HG03571 (cell line): ENCODE results near the gene DCAF7.

ENCODE experiments used
- ATAC-seq: cut with Tn5 transposase; IDR thresholded peaks from one replicate; pipeline ENCODE4 v1.9.1; 2021; ENCODE audit not compliant: unreplicated experiment

Gene DCAF7

GRCh38 chr17:63579633-63580032 is 29.4 kb downstream of the DCAF7 start:
- ATAC-seq, result no peak

- ATAC-seq, result no peak
These were observed 37.5 kb downstream of the DCAF7 start for GRCh38 chr17:63587770-63588169.

GRCh38 chr17:63588797-63589196 is 38.5 kb downstream of the DCAF7 start:
- ATAC-seq, result no peak

GRCh38 chr17:63589646-63590045 is 39.4 kb downstream of the DCAF7 start:
- no peak for ATAC-seq

- no peak for ATAC-seq
These were observed 42.5 kb downstream of the DCAF7 start for GRCh38 chr17:63592797-63593196.

GRCh38 chr17:63595132-63595531 is 44.9 kb downstream of the DCAF7 start:
- no peak for ATAC-seq

- ATAC-seq, result no peak
These were observed 46.7 kb downstream of the DCAF7 start for GRCh38 chr17:63596856-63597586.

GRCh38 chr17:63598281-63598680 is 48.0 kb downstream of the DCAF7 start:
- no peak for ATAC-seq

- peak; percentile 94 for ATAC-seq
These were observed 50.5 kb downstream of the DCAF7 start, which contains the start of gene TACO1 for GRCh38 chr17:63600569-63601438. TACO1 (plus strand) TSS chr17:63600895; CDS start chr17:63601084, 189 bp downstream.

GRCh38 chr17:63601439-63602371 is 51.4 kb downstream of the DCAF7 start:
- no peak for ATAC-seq

GRCh38 chr17:63609816-63610573 is 59.7 kb downstream of the DCAF7 start:
- no peak for ATAC-seq

GRCh38 chr17:63610854-63611253 is 60.6 kb downstream of the DCAF7 start:
- ATAC-seq, result no peak

GRCh38 chr17:63611354-63611753 is 61.1 kb downstream of the DCAF7 start:
- ATAC-seq, result no peak

- no peak for ATAC-seq
These were observed 63.4 kb downstream of the DCAF7 start for GRCh38 chr17:63613663-63614062.

- no peak for ATAC-seq
These were observed 71.0 kb downstream of the DCAF7 start for GRCh38 chr17:63621229-63621683.

- peak; percentile 94 for ATAC-seq
These were observed 71.7 kb downstream of the DCAF7 start, which contains the start of gene MAP3K3 for GRCh38 chr17:63621684-63622573. MAP3K3 (plus strand) TSS chr17:63622417; CDS start chr17:63622760, 343 bp downstream.

GRCh38 chr17:63622574-63623390 is 72.5 kb downstream of the DCAF7 start:
- peak; percentile 19 for ATAC-seq
